ENCODE data around the gene JAM3. TPM values are rescaled to one million over a fixed set of nuclear protein-coding genes. Genes with fewer than 3 reads are reported as not detected.

JAM3 gene
- total RNA-seq, 1 experiment from 2014 or later: 45.4 TPM

DNA sequence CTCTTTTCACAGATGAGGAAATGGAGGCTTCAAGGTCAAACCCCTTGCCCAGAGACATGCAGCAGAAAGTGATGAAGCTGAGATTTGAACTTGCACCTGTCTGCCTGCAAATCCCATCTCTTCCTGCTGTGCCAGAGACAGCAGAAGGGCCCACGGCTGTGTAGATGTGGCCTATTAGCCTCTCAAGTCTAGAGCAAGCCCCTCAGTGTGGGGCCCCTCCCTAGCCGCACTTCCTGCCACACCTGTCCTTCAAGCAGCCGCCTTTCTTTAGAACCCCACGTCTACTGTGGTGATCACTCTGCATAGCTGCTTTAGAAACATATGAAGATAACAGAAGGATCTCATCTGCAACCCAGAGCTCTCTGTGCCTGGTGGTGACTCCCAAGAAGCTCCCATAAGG lies 41.2 kb upstream of the JAM3 start:
- BruUV-seq (replicated peaks): no TSS peak
- H3K9me3 ChIP-seq (ENCODE audit: control insufficient read depth, insufficient read depth, low read depth, low read length): no peaks in the 10 kb centered on the region
- no peaks in the 10 kb centered on the region for H3K36me3 ChIP-seq (ENCODE audit: control insufficient read depth, insufficient read depth, low read length)
- no peak overlapping the region for H3K4me3 ChIP-seq (ENCODE audit: low read depth in 2 of 2, low read length in 2 of 2)
- TF ChIP-seq POLR2AphosphoS5 (IDR thresholded peaks at IDR 0.05; ENCODE audit: low read depth, low read length) (no peak), CTCF (IDR thresholded peaks at IDR 0.05) (no peak), SIN3A (IDR thresholded peaks at IDR 0.05; ENCODE audit: borderline replicate concordance, insufficient read depth, low read depth, low read length) (no peak), TCF7L2 (IDR thresholded peaks at IDR 0.05; ENCODE audit: low read depth, low read length) (no peak)
- TF ChIP-seq, protein P1, sequence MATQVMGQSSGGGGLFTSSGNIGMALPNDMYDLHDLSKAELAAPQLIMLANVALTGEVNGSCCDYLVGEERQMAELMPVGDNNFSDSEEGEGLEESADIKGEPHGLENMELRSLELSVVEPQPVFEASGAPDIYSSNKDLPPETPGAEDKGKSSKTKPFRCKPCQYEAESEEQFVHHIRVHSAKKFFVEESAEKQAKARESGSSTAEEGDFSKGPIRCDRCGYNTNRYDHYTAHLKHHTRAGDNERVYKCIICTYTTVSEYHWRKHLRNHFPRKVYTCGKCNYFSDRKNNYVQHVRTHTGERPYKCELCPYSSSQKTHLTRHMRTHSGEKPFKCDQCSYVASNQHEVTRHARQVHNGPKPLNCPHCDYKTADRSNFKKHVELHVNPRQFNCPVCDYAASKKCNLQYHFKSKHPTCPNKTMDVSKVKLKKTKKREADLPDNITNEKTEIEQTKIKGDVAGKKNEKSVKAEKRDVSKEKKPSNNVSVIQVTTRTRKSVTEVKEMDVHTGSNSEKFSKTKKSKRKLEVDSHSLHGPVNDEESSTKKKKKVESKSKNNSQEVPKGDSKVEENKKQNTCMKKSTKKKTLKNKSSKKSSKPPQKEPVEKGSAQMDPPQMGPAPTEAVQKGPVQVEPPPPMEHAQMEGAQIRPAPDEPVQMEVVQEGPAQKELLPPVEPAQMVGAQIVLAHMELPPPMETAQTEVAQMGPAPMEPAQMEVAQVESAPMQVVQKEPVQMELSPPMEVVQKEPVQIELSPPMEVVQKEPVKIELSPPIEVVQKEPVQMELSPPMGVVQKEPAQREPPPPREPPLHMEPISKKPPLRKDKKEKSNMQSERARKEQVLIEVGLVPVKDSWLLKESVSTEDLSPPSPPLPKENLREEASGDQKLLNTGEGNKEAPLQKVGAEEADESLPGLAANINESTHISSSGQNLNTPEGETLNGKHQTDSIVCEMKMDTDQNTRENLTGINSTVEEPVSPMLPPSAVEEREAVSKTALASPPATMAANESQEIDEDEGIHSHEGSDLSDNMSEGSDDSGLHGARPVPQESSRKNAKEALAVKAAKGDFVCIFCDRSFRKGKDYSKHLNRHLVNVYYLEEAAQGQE (IDR thresholded peaks at IDR 0.05; ENCODE audit: insufficient read depth in 1 of 2, low read depth in 2 of 2, low read length in 1 of 2): no peak
- DNase-seq (ENCODE audit: low read depth, low spot score) (no peak), ATAC-seq (no peak)
- intact Hi-C loops (cut with micrococcal nuclease; ENCODE audit: unreplicated experiment) (no loop called here), in situ Hi-C loops (cut with HindIII; ENCODE audit: low pct_unique_long_range_greater_than_20kb, low sequenced_read_pairs) (no loop called here)
- H3K27ac ChIP-seq (ENCODE audit: low read length): no peak overlapping the region
- CTCF ChIA-PET: no interaction called here
- POLR2A ChIA-PET: no interaction called here
- H3K4me1 ChIP-seq (ENCODE audit: control insufficient read depth, insufficient read depth, low read length): no peaks in the 10 kb centered on the region
- H3K27me3 ChIP-seq (ENCODE audit: control insufficient read depth, insufficient read depth, low read length): peaks cover 3% of the 10 kb centered on the region; the same call in 1 of the 2 replicates

- CTCF ChIA-PET: no interaction called here
- in situ Hi-C loops (cut with HindIII; ENCODE audit: low pct_unique_long_range_greater_than_20kb, low sequenced_read_pairs) (no loop called here), intact Hi-C loops (cut with micrococcal nuclease; ENCODE audit: unreplicated experiment) (no loop called here)
- no peak for ATAC-seq
- H3K4me3 ChIP-seq (ENCODE audit: low read depth in 2 of 2, low read length in 2 of 2): no peak overlapping the region
- H3K36me3 ChIP-seq (ENCODE audit: control insufficient read depth, insufficient read depth, low read length): no peaks in the 10 kb centered on the region
- no peak for DNase-seq (ENCODE audit: low read depth, low spot score)
- POLR2A ChIA-PET: no interaction called here
- BruUV-seq (replicated peaks): no TSS peak
- H3K27ac ChIP-seq (ENCODE audit: low read length): no peak overlapping the region
- peaks cover 3% of the 10 kb centered on the region; the same call in 1 of the 2 replicates for H3K27me3 ChIP-seq (ENCODE audit: control insufficient read depth, insufficient read depth, low read length)
- H3K9me3 ChIP-seq (ENCODE audit: control insufficient read depth, insufficient read depth, low read depth, low read length): no peaks in the 10 kb centered on the region
- TF ChIP-seq POLR2AphosphoS5 (IDR thresholded peaks at IDR 0.05; ENCODE audit: low read depth, low read length) (no peak), SIN3A (IDR thresholded peaks at IDR 0.05; ENCODE audit: borderline replicate concordance, insufficient read depth, low read depth, low read length) (no peak), CTCF (IDR thresholded peaks at IDR 0.05) (no peak), TCF7L2 (IDR thresholded peaks at IDR 0.05; ENCODE audit: low read depth, low read length) (no peak)
- TF ChIP-seq, protein P1 (IDR thresholded peaks at IDR 0.05; ENCODE audit: insufficient read depth in 1 of 2, low read depth in 2 of 2, low read length in 1 of 2): no peak
- no peaks in the 10 kb centered on the region; the same call in 1 of the 2 replicates for H3K4me1 ChIP-seq (ENCODE audit: control insufficient read depth, insufficient read depth, low read length)
Observed at GRCh38 chr11:134028368-134028920, 40.4 kb upstream of the JAM3 start.
